Pulmonary artery endothelial cell (primary cell): ENCODE measurements around the gene AFF3. TPM values are rescaled to one million over a fixed set of nuclear protein-coding genes. Genes with fewer than 3 reads are reported as not detected.

Experiments
- DNase-seq: peaks from one replicate; pipeline ENCODE4 v3.0.0-alpha.2; 2011; ENCODE audit warnings: low read depth, low spot score
- total RNA-seq: library from RNA; depleted of rRNA; stranded (reverse); fragments of >200 nt; gene quantifications from 2 replicates; pipeline ENCODE4 v1.2.3, GENCODE V29; 2014

The AFF3 gene
- total RNA-seq, 1 donor from 2014 or later = not detected

DNA sequence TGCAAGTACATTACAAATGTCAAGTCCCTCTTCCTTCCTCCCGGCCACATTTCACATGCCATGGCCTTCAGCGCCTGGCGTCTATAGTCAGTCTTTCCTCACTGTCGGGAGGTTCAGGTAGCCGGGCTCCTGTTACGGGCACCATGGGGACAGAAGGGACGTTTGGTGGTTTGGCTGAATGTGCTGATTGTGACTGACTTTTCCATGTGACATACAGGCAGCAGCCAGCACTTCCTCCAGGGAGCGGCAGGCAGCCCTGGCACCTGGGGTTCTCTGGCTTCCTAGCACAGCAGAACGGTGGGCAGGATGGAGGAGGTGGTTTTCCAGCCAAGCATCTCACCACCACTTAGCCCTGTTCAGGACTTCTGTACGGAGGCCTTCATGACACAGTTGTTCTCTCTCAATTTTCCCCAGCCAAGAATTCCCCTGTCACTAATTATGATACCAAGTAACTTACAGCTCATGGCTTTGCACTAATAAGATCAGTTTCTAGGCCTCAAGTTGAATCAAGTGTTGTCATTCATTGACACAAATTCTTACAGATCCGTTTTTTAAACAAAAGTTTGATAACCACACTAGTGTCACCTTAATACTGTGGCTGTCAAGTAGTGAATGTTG lies 568.6 kb downstream of the AFF3 start:
- no peak for DNase-seq

DNA sequence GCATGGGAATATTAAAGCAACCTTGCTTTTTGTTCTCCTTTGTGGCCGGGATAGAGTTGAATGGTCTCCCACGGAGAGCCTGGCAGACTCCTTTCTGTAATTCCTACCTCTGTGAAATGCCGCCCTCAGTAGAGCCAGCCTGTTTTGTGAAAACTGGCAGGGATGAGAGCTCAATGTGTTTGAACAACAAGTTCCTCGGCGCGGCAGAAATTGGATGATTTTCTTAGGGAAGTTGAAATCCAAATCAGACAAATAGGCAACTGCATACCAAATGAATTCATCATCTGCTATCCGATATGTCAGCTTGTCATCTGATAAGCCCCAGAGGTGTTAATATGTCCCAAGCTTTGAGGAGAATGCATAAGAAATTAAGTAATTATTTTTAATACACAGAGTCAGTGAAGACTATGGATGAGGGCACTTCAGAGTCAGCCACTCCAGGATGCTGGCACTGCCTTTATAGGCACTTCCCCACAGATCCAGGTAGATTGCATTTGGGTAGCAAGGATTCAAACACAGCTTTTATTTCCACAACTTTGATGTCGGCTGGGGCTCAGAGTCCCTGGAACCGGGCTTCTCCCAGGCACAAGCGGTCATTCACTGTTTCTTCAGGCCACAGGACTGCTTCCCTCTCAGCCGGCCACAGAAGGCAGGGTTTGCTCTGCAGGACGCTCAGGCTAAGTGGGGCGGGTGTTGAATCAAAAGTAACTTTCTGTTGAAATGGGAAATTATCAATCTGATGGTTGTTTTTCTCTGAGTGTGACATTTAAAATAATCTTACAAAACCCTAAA lies 569.8 kb downstream of the AFF3 start:
- no peak for DNase-seq

DNA sequence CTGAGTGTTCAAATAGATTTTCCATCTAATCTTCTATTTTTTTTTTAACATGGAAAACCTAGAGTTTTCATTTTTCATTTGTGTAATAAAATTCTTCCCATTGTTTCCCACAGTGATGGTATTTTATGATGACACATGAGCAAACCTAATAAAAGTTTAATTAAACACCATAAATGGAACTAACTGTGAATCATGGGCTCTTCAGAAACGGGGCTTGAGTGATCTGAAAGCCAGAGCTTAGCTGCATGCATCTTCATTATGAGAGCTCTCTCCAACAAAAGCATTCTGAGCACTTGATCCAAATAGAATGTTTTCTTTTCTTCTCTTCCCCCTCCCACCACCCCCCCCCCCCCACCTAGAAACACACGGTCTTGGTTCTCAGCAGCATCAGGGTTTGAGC lies 570.4 kb downstream of the AFF3 start:
- DNase-seq = no peak

DNA sequence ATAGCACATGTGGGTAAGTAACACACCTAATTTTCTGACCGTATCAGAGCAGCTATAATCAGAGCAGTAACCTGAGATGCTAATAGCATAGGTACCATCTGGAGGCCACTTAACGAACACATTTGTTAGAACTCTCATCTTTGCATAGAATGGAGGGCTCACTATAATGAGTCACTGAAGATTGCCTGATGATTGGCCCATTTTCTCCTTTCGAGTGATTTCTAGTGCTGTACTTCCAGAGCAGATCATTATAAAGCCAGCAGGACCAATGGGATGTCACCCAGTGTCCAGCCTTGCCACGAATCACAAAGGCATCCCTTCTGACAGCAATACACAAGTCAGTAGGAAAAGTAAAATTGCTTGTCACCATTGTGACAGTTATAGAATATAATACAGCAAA lies 570.9 kb downstream of the AFF3 start:
- no peak for DNase-seq

DNA sequence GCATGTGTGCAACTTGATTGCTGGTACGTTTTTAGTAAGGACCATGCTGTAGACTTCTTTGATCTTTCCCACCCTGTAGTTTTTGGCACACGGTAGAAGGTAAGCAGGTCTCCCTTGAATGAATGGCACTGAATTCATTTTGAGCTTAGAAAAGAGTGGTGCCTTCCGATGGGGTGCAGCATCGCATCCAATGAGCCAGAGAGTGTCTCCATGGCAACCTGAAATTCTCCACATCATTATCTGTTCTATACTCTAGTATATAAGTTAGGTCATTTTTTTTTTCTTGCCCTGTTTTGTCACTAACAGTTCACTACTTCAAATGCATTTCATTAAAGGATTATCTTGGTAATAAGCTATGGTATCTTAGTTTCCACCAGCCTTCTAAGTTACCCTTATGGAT lies 571.4 kb downstream of the AFF3 start:
- no peak for DNase-seq

DNA sequence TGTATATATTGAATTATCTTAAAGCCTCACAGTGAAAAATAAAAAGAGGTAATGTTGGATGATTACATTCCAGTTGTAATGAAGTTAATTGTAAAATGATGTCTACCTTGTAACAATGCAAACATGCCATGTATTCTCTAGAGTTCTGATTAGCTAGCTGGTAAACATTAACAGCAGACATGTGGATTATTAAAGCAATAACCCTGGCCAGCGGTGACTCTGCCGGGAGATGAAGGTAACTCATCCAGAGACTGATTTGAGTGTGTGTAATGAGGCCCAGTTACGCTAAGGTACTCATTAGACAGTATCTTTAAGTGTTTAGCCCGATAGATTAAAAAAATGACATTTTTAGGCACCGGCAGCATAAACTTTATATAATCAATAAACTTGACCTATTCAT lies 573.0 kb downstream of the AFF3 start:
- no peak for DNase-seq

DNA sequence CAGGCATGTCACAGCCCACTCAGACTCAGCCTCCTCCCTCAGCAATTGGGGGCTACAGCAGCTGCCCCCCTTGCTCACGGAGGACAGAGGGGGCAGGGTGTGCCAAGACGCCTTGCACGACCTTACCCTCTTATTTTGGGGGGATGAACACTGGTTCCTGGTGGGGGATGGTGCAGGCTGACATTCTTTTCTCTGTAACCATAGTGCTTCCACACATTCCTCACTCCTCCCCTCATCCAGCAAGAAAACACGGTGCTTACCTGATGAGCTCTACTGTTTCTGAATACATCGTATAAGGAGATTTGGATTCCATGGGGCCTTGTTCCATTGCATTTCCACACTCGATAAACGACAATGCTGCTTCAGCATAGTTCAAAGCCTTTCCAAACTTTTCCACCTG lies 577.2 kb downstream of the AFF3 start:
- no peak for DNase-seq

DNA sequence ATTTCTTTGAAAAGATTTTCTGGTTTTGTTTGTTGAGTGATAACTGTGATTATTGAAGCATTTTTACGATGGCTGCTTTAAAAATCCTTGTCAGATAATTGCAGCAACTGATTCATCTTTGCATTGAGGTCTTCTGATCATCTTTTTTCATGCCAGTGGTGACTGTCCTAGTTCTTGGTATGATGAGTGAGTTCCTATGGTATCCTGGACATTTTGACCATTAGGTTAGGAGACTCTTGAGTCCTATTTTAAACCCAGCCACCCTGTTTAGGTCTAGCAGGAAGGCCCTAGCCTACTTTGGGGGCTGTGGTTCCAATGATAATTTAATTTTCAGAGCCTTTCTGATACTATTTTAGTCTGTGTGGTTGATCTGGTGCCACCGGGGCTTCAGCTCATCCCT lies 579.9 kb downstream of the AFF3 start:
- DNase-seq = no peak

DNA sequence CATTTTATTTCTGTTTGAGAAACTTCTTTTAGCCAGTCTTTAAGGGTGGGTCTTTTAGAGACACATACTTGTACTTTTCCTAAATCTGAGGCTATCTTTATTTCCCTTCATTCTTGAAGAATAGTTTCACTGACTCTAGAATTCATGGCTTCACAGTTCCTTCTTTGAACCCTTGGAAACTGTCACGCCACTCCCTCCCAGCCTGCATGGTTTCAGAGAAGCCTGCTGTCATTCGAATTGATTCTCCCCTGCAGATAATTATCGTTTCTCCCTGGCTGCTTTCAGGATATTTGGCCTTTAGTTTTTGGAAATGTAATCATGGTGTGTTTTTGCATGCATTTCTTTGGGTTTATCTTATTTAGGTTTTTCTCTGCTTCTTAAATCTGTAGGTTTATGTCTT lies 580.6 kb downstream of the AFF3 start:
- DNase-seq = no peak

DNA sequence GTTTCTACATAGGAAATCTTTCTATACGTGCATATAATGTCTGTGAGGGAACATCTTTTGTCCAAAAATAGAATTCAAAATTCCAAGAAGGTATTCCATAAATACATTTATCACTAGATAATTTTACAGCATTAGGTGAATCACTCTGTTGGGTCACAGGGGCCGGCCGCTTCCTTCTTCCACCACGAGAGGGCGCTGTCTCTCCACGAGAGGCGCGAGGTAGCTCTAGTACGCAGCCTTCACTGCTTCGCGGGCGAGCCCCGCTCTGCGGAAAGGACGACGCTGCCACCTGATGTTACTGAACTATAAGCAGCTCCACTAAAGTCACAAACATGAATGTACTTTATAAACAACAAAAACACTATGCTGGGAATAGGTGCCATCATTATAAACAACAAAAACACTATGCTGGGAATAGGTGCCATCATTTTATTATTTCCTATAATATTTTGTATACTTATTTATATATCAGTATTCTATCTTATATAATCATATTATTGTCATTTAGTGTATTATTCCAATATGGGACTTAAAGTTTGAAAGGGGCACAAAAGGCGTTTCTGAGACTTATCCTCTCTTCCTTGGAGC lies 583.2 kb downstream of the AFF3 start:
- peak; percentile 29 for DNase-seq

DNA sequence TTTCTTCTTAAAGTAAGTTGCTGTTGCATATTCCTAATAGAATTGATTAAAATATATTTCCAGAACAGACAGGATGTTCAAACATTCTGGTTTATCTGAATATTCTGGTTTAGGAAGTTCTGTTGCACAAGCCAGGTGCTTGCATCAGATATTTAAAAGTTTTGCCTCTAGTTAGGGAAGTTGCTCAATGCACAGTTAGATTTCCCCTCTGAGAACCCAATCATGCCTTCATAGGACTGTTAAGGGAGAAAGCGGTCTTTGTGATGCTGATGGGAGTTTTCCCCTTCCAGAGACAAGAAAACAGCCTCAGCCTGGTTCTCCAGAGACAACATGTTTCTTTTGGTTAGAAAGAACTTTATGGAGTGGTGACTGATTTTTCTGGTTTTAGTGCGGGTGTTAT lies 587.0 kb downstream of the AFF3 start:
- no peak for DNase-seq

DNA sequence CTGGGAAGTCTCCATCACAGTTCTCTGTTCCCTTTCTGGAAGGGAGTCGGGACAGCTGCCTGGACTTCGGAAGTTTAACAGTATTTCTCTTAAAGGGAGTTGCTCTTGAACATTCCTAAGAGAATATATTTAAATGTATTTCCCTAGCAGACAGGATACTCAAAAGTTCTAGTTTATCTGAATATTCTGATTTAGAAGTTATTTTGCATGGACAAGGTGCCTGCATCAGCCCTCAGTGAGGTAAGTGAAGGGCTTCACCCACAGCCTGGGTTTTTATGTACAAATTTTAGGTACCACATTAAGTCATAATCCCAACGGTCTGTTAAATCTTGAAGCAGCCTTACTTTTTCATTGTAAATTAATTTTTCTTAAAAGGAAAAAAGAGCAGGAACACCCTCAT lies 587.5 kb downstream of the AFF3 start:
- no peak for DNase-seq

DNA sequence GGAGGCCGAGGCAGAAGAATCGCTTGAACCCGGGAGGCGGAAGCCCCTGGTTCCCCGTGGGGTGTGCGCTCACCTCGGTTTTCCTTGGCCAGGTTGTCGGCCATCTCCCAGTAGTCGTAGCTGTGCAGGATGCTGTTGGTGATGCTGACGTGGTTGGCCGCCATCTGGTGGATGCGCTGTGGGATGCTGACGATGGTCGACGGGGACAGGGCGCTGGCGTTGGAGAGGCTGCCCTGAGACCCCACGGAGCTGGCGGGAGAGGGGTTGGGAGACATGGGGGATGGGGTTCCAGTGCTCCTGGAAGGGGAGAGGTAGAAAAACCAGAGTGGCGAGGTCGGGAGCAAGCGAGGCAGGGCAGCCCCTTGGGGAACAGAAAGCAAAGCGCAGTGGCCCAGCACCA lies 588.2 kb downstream of the AFF3 start:
- DNase-seq = no peak

DNA sequence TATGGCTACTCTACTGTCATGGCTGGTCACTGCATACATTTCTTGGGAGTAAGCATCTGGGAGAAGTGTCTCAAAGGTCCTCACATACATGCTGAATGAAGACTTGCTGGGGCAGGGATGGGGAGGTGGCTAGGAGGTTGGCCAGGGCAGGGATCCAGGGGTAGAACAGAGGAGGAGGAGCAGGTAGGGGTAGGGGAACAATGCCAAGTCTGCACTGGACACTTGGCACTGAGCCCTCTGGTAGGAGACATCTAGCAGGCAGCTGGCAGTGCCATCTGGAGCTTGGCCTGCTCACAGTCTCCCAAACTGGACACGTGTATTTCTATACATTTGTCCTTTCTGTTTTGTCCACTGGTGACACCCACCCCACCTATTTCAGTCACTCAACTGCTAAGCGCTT lies 589.9 kb downstream of the AFF3 start:
- no peak for DNase-seq

DNA sequence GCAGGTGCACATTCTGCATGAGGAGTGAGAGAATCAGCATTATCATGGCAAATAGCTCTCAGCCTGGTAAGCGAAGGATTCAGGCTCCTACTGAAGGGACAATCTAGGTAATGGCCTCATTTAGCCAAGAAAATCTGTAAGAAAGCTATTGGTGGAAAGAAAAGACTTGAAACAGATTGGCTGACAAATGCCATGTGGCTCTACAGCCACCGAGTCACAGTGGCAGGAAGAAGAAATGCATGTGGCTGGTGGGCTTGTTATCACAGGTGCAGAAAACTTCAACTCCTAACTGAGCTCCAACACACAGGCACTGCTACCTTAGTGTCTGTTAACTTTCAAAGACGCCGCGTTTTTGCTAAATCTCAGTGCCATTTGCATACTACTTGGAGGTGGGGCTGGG lies 592.0 kb downstream of the AFF3 start:
- DNase-seq = no peak

DNA sequence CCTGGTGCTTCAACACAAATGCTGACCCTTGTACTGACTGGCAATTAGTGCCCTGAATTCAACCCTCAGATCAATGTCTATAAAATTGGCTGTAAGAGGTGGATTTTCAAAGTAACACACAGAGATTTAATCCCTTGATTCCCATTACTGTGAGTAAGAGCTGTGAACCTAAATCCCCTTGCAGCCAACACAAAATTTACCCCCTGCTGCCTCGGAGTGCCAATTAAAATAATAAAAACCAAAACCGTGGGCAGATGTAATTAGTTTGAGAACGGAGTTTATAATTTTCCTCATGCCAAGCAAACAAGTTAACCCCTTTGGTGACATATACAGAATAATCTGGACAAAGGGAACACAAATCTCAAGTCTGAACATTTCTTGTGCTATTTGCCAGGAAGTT lies 596.8 kb downstream of the AFF3 start:
- no peak for DNase-seq

DNA sequence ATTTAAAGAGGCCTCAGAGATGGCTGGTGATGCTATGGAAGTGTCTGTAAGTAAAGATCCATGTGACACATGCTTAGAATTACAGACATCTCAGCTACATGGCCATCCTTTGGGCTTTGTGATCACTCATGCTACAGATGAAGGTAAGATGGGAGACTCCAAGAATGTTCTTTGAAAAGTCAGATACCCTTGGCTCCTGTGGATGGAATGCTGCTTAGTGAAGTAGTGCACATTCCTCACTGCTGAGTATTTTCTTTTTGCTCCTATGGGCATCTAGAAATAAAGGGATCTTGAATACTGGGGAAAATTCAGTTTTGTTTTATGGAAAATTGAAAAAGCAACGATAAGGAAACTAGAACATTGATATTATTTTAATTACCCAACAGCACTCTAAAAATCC lies 597.3 kb downstream of the AFF3 start:
- no peak for DNase-seq

DNA sequence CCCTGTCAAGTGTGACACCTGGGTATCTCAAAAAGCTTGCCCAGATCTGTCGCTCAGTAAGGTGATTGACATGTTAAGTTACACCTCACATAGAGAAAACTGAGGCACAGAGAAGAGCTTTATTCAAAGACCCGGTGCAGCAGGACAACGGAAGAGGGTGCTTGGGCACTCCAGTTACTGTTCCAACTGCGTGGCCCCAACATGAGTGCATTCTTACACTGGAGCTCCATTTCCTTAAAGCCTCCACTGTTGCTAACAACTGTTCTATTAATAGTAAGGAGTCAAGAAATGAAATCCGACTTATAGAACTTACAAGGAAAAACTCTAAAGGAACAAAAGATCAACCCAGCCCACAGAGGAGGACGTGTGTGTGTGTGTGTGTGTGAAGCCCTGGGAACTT lies 597.8 kb downstream of the AFF3 start:
- no peak for DNase-seq

DNA sequence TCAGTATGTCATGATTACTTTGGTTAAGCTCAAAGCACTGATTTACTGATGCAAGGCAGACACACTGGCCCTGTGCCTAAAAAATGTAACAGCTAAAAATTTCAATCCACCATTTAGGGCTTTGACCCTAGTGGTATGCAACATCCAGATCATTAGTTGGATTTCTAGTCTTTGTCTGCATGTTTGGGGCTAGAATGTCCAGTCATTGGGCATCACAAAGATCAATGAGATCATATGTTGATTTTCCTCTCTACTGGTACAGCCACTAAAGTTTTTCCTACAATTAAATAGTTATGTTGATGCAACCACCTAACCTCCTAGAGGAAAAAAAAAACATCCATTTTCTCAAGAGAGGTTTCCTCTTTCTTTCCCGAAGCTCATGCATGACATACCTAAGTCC lies 599.1 kb downstream of the AFF3 start:
- DNase-seq = no peak

DNA sequence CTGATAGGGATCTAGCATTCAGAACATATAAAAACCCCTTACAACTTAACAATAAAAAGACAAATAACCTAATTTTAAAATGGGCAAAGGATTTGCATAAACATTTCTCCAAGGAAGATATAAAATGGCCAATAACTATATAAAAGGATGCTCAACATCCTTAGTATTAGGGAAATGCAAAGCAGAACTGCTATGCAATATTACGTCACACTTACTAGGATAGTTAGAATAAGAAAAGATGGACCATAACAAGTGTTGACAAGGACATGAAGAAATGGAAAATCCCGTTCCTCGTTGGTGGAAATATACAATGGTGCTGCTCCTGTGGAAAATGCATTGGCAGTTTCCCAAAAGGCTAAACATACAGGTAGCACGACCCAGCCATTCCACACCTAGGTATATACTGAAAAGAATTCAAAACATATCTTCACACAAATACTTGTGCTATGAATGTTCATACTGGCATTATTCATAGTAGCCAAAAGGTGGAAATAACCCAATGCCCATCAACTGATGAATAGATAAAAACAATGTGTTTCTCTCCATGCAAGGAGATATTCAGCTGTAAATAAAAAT lies 604.4 kb downstream of the AFF3 start:
- no peak for DNase-seq

DNA sequence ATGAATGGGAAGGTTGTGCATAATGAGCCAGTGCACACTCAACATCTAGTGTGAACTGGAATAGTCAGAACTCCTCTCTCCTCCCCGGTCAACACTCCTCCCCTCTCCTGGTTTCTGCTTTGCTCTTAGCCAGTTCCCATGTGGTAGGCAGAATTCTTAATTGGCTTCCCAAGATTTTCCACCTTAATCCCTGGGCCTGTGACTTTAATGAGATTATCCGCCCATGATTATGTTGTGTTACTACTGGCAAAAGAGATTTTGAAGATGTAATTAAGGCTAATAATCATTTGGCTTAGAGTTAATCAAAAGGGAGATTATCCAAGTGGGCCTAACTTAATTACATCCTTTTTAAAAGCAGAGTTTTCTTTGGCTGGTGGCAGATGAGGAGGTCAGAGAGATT lies 618.3 kb downstream of the AFF3 start:
- no peak for DNase-seq

DNA sequence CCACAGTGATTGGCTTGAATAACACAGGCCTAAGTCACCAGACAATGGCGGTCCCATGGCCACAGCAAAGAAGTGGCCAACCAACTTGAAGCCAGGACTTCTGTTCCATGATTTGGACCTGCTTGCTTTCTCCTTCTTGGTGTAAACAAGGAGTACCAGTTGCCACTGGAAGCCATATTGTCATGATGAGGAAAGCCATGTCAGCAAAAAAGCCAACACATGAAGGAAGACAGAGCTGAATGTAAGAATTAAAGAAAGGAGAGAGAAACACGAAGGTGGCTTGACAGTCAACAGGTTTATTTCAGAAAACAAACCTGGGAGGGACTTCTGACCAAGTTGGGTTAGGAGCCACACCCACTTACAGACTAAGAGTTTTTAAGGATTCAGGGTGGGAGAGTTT lies 620.2 kb downstream of the AFF3 start:
- no peak for DNase-seq

DNA sequence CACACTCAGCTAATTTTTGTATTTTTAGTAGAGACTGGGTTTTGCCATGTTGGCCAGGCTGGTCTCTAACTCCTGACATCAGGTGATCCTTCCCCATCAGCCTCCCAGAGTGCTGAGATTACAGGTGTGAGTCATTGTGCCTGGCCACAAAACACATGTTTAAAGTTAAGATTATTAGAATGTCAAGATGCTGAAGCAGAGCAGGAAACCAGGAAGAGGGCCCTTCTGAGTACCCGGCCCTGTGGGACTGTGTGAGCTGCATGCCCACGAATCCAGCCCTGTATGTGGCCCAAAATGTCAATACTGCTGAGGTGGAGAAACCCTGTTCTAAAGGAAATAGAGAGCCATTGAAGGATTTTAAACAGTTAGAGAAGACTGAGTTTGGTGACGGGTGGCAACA lies 621.6 kb downstream of the AFF3 start:
- DNase-seq = no peak
